CD4-positive, alpha-beta T cell treated with Interleukin-17A for 4 hours (primary cell): Measurements from ENCODE around the gene NBAS.

Experiments used
- DNase-seq: peaks from one replicate; pipeline ENCODE4 v3.0.0-alpha.2; 2020; ENCODE audit warnings: mixed read lengths

NBAS gene

GRCh38 chr2:15588329-15588919 is 27.3 kb upstream of the NBAS start:
- DNase-seq = peak; percentile 34

DNA sequence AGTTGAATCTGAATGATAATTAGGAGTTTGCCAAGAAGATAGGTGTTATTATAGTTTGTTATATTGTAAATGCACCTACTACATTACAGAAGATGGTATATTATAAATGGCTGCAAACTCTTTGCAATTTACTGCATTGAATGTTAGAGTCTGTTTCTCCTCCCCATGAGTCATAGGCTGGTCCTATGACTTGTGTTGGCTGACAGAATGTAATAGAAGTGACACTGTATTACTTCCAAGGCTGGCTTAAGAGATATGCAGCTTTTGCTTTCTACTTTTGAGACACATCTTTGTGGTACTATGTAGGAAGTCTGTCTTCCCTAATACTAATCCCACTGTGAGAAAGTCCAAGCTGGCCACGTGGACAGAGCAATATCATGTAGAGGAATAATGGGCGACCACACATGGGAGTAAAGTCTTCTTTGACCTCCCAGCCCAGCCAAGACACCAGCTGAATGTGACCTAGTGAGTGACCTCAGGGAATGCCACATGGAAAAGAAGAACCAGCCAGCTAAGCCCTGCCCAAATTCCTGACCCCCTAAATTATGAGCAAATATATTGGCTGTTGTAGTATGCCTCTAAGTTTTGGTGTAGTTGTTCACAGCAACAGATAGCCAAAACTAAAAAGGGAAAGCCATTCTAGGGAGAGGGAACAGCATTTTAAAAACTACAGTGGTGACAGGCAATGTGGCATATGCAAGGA is 23.8 kb upstream of the NBAS start:
- DNase-seq = no peak

- DNase-seq = no peak
These were observed 23.2 kb upstream of the NBAS start for GRCh38 chr2:15584316-15584715.

DNA sequence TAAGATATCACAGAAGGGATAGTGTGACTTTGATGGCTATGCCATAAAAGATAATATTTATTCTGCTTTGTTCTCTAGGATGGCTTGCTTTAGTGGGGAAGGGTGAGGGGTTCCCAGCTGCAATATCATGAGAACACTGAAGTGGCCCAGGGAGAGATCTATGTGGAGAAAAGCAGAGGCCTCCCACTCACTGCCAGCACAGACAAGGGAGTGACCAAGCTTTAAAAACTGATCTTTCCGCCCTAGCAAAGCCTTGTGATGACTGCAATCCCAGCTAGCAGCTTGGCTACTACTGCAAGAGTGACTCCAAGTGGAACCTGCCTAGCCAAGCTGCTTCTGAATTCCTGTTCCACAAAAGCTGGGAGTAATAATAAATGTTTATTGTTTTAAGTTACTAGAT is 22.7 kb upstream of the NBAS start:
- no peak for DNase-seq

- no peak for DNase-seq
These were observed 21.7 kb upstream of the NBAS start for GRCh38 chr2:15582710-15583357.

DNA sequence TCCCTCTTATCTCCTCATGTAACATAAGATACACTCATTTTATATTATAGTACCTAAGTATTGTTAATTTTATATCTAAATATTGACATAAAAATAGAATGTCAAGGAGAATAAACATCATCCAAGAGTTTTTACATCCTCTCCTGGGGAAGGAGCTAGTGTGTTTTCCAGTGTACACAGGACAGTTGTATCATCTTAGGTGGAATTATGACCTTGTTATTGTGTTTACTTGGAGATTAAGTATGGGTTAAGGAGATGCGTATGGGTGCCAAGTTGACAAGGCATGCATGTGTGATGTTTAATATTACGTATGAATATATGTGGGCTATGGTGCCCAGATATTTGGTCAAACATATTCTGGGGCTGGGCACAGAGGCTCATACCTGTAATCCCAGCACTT is 19.3 kb upstream of the NBAS start:
- DNase-seq = no peak

DNA sequence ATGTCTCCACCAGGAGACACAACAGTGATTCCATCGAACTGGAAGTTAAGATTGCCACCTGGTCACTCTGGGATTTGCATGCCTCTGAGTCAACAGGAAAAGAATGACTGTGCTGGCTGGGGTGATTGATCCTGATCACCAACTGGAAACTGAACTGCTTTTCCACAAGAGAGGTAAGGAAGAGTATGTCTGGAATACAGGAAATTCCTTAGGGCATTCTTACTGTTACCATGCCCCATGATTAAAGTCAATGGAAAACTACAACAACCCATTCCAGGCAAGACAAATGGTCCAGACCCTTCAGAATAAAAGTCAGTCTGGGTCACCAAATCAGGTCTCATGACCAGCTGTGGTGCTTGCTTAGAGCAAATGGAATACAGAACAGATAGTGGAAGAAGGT is 18.5 kb upstream of the NBAS start:
- DNase-seq = no peak

DNA sequence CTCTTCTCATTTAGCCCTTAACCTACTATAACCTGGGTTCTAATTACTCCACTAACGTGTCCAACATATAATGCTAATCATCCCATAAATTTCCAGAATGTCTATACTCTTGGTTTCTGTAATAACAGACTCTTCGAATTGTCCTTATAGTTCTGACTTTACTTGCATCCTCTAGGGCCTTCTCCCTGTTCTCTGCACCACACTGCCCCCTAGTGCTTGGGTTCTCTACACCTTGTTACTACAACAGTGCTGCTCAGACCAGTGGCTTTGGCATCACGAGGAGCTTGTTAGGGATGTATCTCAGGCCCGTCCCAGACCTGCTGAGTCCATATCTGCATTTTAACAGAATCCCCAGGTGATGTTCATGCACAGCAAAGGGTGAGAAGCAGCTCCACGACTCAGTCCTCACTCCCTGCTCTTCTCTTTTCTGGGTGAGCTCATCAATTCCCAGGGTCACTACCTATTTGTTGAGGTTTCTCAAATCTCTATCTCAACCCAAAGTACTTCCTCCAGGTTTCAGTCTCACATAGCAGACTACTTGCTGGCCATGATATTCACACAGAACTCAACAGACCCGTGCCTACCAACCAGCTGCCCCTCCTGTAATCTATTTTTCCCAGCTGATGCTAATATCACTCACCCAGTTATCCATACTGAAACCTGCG is 16.1 kb upstream of the NBAS start:
- DNase-seq = peak; percentile 93

DNA sequence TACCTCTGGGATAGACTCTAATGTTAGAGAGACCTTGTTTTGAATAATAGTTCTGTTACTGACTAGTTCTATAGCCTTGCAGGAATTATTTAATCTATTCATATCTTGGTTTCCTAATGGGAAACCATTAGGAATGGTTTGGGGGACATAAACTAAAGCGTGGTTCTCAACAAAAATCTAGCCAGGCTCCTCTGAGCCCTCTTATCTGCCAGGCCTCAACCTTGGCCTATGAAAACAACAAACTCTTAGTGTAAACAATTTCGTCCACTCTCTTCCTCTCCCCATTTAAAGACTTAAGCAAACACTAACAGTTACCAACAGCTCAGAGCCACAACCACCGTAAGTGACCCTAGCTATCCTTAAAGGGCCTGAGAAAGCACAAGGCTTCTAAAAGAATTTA is 10.6 kb upstream of the NBAS start:
- no peak for DNase-seq

- DNase-seq = no peak
These were observed 9.0 kb upstream of the NBAS start for GRCh38 chr2:15570104-15570503.

GRCh38 chr2:15568874-15569273 is 7.7 kb upstream of the NBAS start:
- no peak for DNase-seq

DNA sequence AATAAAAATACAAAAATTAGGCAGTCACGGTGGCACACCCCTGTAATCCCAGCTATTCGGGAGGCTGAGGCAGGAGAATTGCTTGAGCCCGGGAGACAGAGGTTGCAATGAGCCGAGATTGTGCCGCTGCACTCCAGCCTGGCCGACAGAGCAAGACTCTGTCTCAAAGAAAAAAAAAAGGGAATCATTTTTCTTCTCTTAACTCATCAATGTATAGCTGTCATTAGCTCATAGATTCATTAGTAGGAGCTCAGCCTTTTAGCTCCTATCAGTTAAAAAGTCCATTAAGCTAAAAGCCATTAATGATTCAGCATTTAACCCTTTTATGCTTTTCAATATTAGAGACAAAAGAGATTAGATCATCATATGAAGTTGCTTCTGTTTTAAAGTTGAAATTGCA is 5.8 kb upstream of the NBAS start:
- no peak for DNase-seq

DNA sequence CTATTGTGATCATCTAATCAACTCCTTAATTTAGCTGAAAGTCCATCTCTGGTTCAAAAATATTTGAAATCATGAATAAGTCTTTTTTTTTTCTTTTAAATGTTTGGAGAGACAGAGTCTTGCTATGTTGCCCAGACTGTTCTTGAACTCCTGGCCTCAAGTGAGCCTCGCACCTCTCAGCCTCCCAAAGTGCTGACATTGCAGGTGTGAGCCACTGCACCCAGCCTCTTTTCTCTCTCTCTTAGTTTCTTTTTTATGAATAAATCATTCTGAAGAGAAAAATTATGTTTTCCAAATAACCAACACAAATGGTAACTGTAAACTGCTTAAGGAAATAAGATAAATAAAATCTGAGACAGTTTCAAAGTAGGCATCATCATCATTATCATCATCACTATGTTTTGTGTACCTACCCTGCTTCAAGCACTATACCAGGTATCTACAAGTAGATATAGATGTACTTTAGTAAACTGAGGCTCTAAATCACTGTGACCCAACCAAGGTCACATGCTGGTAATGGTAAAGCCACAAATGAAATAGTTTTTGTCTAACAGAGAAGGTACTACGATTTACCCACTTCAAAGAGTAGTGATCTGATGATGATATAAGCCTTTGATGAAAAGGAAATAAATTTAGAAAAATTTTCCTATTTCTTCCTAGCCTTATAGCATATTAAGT is 5.0 kb upstream of the NBAS start:
- DNase-seq = no peak

GRCh38 chr2:15565392-15565791 is 4.3 kb upstream of the NBAS start:
- DNase-seq = no peak

GRCh38 chr2:15563227-15564100 is 2.3 kb upstream of the NBAS start:
- no peak for DNase-seq

- no peak for DNase-seq
These were observed 1.4 kb upstream of the NBAS start for GRCh38 chr2:15562354-15563031.

DNA sequence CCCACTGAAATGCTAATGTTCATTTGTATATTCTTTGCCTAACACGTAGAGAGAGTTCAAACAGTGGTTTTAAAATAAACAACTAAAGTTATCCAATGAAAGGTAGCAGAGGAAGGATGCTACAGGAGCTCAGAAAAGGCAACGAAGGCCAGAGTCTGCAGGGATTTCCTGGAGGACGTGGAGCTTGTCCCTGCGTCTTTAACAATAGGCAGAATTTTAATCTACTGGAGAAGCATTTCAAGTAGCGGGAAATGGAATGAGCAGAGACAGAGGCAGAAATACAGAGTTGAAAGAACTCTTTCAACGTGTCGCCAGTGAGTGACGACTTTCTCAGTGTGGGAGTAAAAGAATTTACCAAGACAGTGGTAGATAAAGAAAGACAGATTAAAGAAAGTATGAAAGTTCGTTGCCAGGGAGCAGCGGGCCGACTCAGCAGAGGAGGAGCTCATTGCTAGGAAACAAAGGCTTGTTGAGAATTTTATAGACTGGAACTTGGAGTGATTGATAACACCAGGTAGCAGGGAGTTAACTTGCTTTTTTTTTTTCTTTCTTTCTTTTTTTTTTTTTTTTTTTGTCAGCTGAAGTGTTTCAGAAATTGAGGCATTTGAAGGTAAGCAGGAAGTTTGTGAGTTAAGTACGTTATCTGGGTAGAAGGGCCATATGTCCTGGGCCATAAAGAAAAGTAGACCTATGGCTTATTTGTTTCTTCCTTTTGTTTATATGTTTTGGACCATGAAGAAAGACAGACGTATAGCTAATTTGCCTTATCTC is 625 bp upstream of the NBAS start:
- peak; percentile 33 for DNase-seq

DNA sequence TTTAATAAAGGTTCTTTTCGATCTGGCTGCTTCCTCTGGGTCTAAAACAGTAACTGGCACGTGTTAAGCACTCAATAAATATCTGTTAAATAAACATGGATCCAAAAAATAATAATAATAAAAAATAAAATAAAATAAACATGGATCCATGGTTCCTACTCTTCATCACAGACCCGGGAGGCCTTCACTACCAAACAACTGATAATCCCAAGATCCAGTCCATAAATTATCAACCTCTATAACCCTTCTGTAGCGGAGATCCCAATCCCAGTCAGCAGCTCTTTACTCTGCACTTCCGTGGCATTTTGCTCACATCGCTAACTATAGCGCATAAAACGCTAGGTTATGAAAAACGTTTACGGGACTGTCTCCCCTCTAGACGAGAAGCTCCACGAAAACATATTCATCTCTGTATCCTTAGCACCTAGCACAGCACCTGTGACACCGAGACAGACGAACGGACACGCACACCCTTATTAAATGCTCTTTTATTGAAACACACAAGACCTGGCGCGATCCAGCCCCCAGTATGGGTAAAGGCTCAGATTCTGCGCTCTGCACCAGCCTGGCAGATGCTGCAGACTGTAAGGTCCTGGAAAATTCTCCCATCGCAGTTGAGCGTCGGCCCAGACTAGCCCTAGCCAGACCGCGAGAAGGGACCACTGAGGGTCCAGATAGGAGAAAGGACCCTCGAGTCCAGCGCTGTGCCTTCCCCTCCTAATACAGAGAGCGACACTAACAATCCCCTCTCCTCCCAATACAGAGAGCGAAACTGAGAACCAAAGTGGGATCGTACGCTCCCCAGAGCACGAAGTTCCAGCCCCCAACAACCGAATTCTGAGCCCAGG is 770 bp downstream of the NBAS start:
- peak; percentile 15 for DNase-seq

DNA sequence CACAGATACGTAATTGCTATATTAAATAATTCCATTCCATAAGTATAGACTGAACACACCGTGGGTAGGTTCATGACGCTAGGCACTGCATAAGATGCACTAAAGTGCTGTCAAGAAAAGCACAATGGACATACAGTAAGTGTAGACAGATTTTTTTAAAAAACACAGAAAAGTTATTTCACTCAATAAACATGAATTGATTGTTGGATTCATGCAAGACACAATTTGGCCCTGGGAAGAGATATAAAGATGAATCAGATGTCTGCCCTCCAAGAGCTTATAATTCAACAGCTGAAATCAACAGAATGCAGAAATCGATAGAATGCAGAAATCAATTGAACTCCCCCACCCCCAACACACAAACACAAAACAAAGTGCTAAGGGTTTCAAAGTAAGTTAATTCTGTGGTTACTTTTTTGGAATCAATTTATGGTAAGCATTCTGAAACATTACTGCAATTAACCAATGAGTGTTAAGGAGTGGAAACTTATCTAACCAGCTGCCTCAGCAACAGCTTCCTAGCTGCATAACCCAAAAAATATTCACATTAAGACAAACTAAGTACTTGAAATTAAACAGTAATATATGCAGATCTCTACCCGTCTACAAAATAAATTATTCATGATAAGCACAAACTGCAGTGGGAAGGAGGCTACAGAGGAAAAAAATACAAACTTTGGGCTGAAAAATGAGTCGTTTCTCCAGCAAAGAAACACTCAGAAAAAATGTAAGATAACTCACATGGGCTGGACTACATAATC is 1.6 kb downstream of the NBAS start:
- no peak for DNase-seq
